Activated CD8-positive, alpha-beta memory T cell treated with anti-CD3 and anti-CD28 coated beads for 1 hour (primary cell): Measurements from ENCODE around the gene NDUFA11.
"Not testable (repeated sequence)": the region's sequence is repeated elsewhere in the genome, so short reads cannot be mapped to it uniquely, and the experiment has no call there.

Experiments
- DNase-seq, 2 donors: peaks; one replicate each; pipeline ENCODE4 v3.0.0-alpha.2; 2020; ENCODE audit warnings: low read depth in 1 of 2; ENCODE audit errors: extremely low read depth in 1 of 2

The NDUFA11 gene

DNA sequence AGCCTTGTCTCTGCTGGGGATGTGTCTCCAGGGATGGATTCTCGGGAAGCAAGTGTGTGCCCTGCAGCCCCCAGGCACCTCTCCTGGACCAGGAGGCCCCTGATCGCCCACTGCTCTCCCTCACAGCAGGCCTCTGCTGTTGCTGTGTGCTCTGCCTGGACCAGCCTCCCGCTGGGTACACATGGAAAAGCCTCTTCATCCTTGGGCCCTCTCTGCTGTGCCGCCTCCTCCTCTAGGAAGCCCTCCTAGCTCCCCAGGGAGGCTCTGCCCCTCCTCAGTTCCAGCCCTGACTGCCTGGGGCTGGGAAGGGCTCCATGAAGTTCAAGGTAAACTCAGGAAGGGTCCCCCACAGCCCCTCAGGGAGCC lies 12.0 kb downstream of the NDUFA11 start:
- DNase-seq = no peak

DNA sequence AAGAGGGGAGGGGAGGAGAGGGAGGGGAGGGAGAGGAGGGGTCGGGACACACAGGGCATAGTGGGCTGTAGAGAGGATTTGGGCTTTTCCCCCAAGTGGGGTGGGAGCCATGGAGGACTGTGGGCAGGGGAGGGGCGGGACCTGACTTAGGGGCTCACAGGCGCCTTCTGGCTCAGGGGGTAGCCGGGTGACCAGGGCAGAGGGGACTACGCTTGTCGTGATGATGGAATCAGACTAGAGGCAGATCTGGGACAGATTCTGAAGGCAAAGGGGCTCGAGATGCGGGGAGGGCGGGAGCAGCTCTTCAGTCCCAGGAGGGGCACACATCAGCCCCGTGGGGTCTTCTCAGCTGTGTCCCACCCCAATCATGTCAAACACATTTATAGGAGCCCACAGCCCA lies 13.5 kb downstream of the NDUFA11 start:
- DNase-seq = no peak

DNA sequence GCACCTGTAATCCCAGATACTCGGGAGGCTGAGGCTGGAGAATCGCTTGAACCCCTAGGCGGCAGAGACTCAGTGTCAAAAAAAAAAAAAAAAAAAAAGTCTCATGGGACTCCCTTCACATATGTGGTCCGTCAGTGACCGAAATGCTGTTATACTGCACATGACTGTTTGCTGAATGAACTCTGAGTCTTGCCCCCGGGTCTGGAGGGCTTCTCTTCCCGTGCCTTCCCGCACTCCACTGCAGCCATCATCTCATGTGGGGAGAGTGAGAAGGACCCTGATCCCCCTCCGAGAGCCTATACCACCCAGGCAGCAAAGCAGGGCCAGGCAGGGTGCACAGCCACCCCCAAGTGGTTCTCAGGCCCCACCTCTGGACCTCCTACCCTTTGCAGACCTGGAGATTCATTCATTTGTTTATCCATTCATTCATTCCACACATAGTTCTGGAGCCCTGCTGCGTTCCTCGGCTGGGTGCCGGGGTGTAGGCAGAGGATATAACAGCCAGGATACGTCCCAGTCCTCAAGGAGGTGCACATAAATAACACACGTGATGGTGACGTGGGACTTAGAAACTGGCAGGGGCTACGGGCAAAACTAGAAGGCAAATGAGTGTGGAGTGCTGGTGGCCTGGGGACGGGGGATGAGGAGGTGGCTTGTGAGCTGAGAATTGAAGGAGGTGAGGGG lies 14.2 kb downstream of the NDUFA11 start:
- no peak for DNase-seq

DNA sequence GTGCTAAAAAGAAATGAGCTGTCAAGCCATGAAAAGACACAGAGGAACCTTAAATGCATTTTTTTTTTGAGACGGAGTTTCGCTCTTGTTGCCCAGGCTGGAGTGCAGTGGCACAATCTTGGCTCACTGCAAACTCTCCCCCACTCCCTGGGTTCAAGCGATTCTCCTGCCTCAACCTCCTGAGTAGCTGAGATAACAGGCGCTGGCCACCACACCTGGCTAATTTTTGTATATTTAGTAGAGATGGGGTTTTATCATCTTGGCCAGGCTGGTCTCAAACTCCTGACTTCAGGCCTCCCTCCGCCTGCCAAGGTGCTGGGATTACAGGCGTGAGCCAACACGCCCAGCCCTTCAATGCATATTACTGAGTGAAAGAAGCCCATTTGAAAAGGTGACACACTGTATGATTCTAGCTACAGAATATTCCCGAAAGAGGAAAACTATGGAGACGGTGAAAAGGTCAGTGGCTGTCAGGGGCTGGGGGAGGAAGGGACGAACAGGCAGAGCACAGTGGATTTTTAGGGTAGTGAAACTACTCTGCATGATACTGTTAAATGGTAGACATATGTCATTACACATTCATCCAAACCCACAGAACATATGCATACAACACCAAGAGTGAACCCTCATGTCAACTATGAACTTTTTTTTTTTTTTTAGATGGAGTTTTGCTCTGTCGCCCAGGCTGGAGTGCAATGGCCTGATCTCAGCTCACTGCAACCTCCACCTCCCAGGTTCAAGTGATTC lies 19.4 kb downstream of the NDUFA11 start:
- not testable (repeated sequence) for DNase-seq

DNA sequence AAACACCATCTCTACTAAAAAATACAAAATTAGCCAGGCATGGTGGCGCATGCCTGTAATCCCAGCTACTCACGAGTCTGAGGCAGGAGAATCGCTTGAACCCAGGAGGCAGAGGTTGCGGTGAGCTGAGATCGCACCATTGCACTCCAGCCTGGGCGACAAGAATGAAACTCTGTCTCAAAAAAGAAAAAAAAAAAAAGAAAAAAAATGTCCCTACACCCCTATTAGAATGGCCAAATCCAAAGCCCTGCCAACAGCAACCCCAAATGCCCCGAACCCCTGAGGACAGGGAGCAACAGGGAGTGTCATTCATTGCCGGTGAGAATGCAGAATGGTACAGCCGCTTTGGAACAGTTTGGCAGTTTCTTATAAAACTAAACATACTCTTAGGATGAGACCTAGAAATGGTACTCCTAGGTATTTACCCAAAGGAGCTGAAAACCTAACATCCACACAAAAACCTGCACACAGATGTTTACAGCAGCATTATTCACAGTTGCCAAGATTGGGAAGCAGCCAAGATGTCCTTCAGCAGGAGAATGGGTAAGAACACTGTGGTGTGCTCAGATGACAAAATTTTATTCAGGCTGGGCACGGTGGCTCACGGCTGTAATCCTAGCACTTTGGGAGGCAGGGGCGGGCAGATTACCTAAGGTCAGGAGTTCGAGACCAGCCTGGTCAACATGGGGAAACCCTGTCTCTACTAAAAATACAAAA lies 20.3 kb downstream of the NDUFA11 start:
- not testable (repeated sequence) for DNase-seq

DNA sequence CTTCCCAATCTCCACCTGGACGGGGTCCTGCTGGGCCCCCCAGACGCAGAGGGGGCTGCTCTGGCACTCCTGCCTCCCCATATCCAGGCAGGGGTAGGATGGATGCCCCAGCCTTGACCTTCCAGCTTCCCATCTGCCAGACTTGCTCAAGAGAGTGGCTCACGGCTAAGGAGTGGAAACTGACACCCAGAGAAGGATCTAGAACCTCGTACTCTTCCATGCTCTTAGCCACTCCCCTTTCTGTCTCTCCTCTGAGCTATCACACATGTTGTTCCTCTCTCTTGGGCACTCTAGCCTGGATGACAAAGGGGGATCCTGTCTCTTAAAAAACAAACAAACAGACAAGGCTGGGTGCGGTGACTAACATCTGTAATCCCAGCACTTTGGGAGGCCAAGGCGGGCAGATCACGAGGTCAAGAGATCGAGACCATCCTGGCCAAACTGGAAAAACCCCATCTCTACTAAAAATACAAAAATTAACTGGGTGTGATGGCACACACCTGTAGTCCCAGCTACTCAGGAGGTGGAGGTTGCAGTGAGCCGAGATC lies 21.1 kb downstream of the NDUFA11 start:
- no peak for DNase-seq

DNA sequence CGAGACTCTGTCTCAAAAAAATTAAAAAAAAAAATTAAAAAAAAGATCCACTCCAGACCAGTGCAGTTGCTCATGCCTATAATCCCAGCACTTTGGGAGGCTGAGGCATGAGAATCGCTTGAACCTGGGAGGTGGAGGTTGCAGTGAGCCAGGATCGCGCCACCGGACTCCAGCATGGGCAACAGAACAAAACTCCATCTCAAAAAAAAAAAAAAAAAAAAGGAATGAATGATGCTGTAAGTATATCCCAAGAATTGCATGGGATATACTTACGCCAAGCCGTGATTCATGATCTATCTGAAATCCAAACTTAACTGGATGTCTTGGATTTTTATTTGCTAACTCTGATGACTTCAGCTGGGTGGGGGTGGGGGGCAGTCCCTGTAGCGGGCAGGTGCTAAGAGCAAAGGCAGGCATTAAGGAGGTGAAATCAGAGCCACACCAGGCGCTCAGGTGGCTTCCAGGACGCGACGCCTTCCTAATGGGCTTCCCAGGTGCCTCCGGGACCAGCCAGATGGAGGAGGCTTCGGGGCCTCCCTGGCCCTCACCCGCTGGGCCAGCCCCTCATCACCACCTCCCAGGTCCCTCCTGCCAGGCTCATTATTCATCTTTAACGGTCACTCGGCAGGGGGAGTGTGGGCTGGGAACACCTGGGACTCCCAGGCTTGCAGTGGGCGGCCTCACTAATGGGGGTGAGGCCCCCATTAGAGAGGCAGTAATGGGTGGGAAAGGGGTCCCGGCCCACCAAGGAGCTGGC lies 21.9 kb downstream of the NDUFA11 start:
- DNase-seq = no peak

DNA sequence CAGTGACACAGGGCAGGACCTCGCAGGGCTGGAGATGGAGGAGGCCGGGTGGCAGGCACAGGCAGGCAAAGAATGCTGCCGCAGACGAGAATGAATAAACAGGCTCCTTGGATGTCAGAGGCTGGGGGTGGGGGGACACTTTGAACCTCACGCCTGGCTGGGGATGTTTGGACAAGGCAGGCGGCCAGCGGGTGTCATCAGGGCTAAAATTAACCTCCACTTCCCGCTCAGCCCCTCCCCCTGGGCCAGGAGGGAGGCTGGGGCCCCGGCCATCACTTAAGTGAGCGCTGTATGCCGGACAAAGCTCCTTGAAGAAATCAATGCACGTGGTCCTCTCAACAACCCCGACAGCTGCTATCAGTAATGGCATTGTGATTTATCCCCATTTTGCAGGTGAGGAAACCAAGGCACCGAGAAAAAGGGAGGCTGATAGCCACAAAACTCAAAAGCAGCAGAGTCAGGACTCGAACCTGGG lies 22.9 kb downstream of the NDUFA11 start:
- DNase-seq = no peak

DNA sequence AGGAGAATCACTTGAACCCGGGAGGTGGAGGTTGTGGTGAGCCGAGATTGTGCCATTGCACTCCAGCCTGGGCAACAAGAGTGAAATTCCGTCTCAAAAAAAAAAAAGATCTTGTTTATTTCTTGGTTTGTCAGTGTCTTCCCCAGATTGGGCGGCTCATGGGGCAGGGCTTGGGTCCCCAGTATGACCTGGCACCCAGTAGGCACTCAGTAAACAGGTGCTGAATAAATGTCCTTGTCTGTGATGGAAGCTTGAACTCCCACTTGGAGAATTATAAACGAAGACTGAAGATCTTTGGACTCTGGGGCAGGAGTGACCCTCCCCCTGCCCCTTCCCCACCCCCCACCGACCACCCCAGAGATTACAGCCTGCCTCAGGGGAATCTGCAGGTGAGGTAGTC lies 23.4 kb downstream of the NDUFA11 start:
- no peak for DNase-seq

DNA sequence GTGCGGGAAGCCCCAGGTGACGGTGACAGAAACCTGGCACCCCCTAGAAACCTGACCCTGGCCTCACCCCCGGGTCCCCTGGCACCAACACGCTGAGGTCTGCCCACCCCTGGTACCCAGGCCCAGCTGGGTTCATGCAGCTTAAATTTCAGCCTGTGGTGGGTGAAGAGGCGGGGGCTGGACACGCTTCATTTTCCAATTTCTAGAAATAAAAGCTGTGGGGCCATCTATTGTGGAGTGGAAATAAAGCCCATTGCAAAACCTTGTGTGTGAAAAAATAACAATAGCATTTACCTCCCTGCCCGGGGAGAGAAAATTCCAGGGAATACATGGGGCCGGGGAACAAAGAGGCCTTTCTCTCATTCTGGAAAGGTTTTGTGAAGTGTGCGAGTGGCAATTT lies 25.7 kb downstream of the NDUFA11 start:
- DNase-seq = no peak

DNA sequence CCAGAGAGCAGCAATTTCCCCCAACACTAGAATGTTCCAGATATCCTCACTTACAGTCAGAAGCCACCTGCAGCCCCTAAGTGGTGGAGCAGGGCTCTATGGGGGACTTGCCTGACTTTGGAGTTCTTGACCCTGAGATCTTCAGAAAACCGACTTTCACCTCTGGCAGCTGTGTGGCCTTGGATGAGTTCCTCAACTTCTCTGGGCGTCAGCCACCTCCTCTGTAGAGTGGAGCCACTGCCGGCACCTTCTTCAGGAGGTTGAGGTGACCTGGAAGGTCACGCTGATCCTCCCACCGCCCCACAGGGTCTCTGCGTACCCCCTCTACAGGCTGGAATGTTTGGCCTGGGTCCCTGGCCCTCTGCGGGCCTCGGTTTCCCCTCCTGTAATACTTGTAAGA lies 26.2 kb downstream of the NDUFA11 start:
- no peak for DNase-seq

DNA sequence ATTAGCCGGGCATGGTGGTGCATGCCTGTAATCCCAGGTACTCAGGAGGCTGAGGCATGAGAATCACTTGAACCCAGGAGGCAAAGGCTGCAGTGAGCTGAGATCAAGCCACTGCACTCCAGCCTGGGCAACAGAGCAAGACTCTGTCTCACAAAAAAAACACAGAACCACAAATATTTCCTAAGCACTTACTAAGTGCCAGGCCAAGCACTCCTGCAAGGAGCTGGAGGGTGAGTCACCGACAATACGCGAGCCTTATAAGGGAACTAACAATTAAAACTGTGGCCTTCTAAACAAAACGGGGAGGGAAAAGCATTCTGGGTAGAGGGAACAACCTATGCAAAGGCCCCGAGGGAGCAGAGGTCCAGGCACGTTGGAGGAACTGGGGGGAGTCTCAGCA lies 29.1 kb downstream of the NDUFA11 start:
- not testable (repeated sequence) for DNase-seq

DNA sequence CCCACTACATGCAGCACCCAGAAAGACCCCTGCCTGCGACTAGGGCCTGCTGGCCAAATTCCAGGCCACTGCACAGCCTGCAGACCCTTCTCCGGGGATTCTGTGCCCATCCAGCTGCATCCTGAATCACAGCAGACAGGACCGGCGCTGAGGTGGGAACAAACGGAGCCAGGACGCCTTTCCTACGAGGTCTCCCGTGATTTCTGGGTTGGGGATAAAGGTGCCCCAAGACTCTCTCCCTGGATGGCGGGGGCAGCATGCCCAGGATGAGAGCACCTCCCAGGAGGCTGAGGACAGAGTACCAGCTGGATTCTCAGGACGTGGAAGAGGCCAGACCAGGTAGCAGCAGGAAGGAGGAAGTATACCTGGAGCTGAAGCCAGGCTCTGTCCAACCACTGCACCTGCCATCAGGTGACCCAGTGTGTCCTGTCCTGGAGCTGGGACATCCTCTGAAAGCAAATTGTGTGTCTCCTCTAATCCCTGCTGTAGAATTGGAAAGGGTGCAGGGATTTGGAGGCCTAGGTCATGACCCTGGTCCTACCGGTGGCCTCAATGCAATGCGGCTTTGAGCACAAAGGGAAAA lies 29.9 kb downstream of the NDUFA11 start:
- no peak for DNase-seq

DNA sequence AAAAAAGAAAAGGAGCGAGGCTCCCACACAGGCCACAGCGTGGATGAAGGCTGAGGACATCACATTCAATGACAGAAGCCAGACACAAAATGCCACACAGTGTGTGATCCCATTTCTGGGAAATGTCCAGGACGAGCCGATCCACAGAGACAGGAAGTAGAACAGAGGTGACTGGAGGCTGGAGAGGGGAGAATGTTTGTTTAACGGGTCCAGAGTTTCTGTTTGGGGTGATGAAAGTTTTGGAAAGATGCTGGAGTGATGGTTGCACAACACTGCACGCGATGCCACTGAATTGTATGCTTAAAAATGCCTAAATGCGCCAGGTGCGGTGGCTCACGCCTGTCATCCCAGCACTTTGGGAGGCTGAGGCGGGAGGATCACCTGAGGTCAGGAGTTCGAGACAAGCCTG lies 32.6 kb downstream of the NDUFA11 start:
- no peak for DNase-seq

DNA sequence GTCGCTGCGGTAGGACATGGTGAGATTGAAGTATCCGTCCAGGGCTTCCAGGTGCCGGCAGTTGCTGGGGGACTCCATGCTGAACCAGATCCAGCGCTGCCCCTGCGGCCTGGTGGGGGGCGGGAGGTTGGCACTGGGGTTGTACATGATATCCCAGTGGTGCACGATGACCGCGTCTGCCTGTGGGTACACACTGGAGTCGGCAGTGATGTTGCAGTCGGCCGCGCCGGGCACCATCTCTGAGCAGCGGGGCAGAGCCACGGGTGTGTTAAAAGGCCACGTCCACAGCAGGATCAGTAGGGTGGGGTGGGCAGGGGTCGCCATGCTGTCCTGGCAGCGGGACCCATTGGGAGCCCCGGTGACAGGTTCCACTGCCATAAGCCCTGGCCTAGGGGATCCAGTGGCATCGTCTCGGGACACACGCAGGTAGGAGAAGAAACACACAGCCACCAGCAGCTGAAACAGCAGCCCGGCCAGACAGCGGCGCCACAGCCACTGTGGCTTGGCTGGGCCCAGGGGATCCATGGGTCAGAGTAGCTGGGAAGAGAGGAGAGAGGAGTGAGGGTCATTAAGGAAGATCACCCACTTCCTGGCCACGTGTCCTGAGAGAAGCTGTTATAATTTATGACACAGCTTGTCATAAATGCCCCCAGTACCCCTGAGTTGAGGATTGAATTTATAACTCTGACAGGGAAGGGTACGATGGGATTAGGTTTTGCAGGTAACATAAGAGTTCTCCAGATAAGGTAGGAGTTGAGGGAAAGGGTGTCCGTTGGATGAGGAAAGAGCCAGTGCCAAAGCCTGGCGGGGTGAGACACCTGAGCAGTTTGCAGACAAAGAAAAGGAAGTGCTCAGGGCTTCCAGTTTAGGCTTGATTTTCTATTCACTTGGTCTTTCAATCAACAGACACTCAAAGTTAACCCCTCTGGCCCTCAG lies 36.1 kb downstream of the NDUFA11 start:
- no peak for DNase-seq

DNA sequence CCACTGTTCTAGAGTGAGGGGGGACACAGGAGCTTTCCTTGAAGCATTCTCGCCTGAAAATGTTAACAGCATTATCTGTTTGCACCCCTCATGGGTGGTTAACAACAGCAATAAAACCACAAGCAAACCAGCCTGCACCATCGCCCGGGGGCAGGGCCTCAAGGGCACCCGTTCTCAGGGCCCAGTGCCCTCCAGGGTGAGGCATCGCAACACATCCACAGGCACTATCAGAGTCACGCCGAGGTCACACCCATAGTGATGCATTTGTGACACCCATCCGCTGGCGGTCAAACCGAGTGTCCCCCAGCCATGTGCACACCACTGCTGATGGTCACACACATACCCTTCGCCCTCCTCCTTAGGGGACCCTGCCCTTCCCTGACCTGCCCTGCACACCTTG lies 37.8 kb downstream of the NDUFA11 start:
- no peak for DNase-seq

DNA sequence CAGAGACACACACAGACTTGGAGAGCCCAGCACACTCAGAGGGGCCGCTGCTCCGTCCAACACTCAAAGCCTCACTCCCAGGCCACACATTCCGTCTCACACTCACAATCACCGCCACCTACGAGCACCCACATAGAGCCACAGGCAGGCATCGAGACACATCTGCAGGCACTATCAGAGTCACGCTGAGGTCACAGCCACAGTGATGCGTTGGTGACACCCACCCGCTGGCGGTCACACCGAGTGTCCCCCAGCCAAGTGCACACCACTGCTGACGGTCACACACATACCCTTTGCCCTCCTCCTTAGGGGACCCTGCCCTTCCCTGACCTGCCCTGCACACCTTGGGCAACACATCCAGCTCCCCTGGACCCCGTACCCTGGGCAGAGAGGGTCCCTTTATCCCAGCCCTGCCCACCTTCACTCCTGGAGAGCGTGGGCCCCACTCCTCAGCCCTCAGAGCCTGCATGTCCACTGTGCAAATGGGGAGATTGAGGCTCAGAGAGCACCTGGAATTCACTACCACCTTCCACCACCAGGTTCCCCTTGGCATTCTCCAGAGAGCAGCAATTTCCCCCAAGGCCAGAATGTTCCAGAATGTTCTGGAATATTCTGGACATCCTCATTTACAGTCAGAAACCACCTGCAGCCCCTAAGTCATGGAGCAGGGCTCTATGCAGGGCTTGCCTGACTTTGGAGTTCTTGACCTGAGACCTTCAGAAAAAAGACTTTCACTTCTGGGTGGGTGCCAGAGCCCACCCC lies 38.7 kb downstream of the NDUFA11 start:
- DNase-seq = no peak

DNA sequence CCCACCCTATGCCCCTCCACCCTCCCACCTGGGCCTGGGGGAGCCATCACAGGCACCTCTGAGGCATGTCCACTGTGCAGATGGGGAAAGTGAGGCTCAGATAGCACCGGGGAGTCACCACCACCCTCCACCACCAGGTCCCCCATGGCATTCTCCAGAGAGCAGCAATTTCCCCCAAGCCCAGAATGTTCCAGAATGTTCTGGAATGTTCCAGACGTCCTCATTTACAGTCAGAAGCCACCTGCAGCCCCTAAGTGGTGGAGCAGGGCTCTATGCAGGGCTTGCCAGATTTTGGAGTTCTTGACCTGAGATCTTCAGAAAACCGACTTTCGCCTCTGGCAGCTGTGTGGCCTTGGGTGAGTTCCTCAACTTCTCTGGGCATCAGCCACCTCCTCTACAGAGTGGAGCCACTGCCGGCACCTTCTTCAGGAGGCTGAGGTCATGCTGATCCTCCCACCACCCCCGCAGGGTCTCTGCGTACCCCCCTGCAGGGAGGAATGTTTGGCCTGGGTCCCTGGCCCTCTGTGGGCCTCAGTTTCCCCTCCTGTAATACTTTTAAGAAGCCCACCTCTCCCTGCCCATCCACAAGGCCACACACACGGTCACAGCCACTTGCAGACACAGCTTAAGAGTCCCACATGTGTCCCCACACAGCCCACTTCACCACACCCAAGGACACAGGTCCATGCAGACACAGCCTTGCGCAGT lies 39.4 kb downstream of the NDUFA11 start:
- no peak for DNase-seq
